Panc1 (cell line): ENCODE measurements around the gene IL16. TPM values are rescaled to one million over a fixed set of nuclear protein-coding genes. Genes with fewer than 3 reads are reported as not detected.

ENCODE experiments used
- ATAC-seq: fragments of 200-7000 bp; cut with Tn5 transposase; 2 replicates; pipeline ENCODE4 v1.9.1; 2020; ENCODE audit warnings: mild to moderate bottlenecking, moderate library complexity
- BruUV-seq: library from RNA; stranded (reverse); fragments of 400-500 nt; replicated peaks from 2 replicates; lab custom pipeline; 2021; lab: Mats Ljungman, UMichigan
- CTCF ChIA-PET: fragments of 300-600 bp; sonication (Branson Sonifier 250); formaldehyde crosslinking; loops from one replicate; lab custom pipeline; 2022; ENCODE audit warnings: antibody characterized with exemption; lab: Charles Lee
- POLR2A ChIA-PET: fragments of 300-600 bp; sonication (Branson Sonifier 250); formaldehyde crosslinking; loops from one replicate; lab custom pipeline; 2022; ENCODE audit warnings: antibody characterized with exemption; lab: Charles Lee
- DNase-seq: peaks from one replicate; pipeline ENCODE4 v3.0.0-alpha.2; 2010; ENCODE audit warnings: low read depth, low spot score
- H3K27ac ChIP-seq: 2 replicates; pipeline ENCODE4 v1.5.1; 2011; ENCODE audit warnings: mild to moderate bottlenecking, low read length, inconsistent platforms
- H3K27me3 ChIP-seq: fragments of 200-500 bp; sonication (Bioruptor generic); 2 replicates; pipeline ENCODE4 v1.6.0; 2014; ENCODE audit warnings: low read length, inconsistent platforms; ENCODE audit not compliant: control insufficient read depth, insufficient read depth
- H3K36me3 ChIP-seq: fragments of 200-500 bp; sonication (Bioruptor generic); 2 replicates; pipeline ENCODE4 v1.5.1; 2014; ENCODE audit warnings: inconsistent platforms, mild to moderate bottlenecking, low read length, moderate library complexity; ENCODE audit not compliant: control insufficient read depth, insufficient read depth
- H3K4me1 ChIP-seq: 2 replicates; pipeline ENCODE4 v1.5.1; 2011; ENCODE audit warnings: inconsistent platforms, mild to moderate bottlenecking, low read length, moderate library complexity; ENCODE audit not compliant: control insufficient read depth, insufficient read depth
- H3K4me3 ChIP-seq, 2 experiments: 2 replicates each; pipeline ENCODE4 v1.5.1; 2011 to 2012; ENCODE audit warnings: low read depth in 2 of 2, low read length in 2 of 2, mild to moderate bottlenecking in 2 of 2, inconsistent platforms in 1 of 2, moderate library complexity in 1 of 2
- H3K9me3 ChIP-seq: fragments of 200-500 bp; sonication (Bioruptor generic); 2 replicates; pipeline ENCODE4 v1.5.1; 2014; ENCODE audit warnings: low read depth, mild to moderate bottlenecking, inconsistent platforms, low read length, moderate library complexity; ENCODE audit not compliant: control insufficient read depth, insufficient read depth
- CTCF ChIP-seq: fragments of 450-650 bp; IDR thresholded peaks from 2 replicates; pipeline ENCODE4 v1.5.1; 2017; ENCODE audit warnings: mild to moderate bottlenecking
- POLR2AphosphoS5 ChIP-seq: IDR thresholded peaks from 2 replicates; pipeline ENCODE4 v1.6.1; 2012; ENCODE audit warnings: mild to moderate bottlenecking, low read depth, low read length, moderate library complexity
- REST ChIP-seq, 2 experiments: IDR thresholded peaks; 2 replicates each; pipeline ENCODE4 v1.6.1; 2011 to 2012; ENCODE audit warnings: low read depth in 2 of 2, control low read depth in 1 of 2, low read length in 1 of 2, mild to moderate bottlenecking in 1 of 2, moderate library complexity in 1 of 2; ENCODE audit not compliant: insufficient read depth in 1 of 2
- SIN3A ChIP-seq: IDR thresholded peaks from 2 replicates; pipeline ENCODE4 v1.6.1; 2012; ENCODE audit warnings: low read depth, mild to moderate bottlenecking, low read length, moderate library complexity, borderline replicate concordance; ENCODE audit not compliant: insufficient read depth
- TCF7L2 ChIP-seq: IDR thresholded peaks from 2 replicates; pipeline ENCODE4 v1.6.1; 2011; ENCODE audit warnings: mild to moderate bottlenecking, low read depth, low read length, inconsistent platforms
- in situ Hi-C: cut with HindIII; loops from 2 replicates; pipeline ENCODE4 v1.10.0; 2016; ENCODE audit warnings: low sequenced_read_pairs, low pct_unique_long_range_greater_than_20kb
- intact Hi-C: fragments of 100-400 bp; cut with micrococcal nuclease; formaldehyde crosslinking; loops from one replicate; pipeline ENCODE4 v1.10.0; 2022; ENCODE audit not compliant: unreplicated experiment
- total RNA-seq: library from RNA; stranded (reverse); gene quantifications from one replicate; pipeline ENCODE4 v1.2.1, GENCODE V29; 2021; ENCODE audit not compliant: unreplicated experiment

Gene IL16
- total RNA-seq, 1 experiment from 2014 or later = 1.0 TPM

- DNase-seq = no peak
- Histone ChIP-seq H3K9me3 (no peaks in the 10 kb centered on the region), H3K27me3 (no peaks in the 10 kb centered on the region), H3K27ac (no peak overlapping the region), H3K4me1 (no peaks in the 10 kb centered on the region), H3K36me3 (no peaks in the 10 kb centered on the region), H3K4me3 (no peak overlapping the region)
- ATAC-seq = no peak
- POLR2A ChIA-PET = no interaction called here
- CTCF ChIA-PET = no interaction called here
- intact Hi-C loops = no loop called here
- in situ Hi-C loops = no loop called here
- BruUV-seq = no TSS peak
- no peak for TF ChIP-seq SIN3A
Observed at GRCh38 chr15:81331600-81331999, 134.9 kb downstream of the IL16 start.

- no peaks in the 10 kb centered on the region for H3K27me3 ChIP-seq
- ChIA-PET POLR2A (no interaction called here), CTCF (no interaction called here)
- intact Hi-C loops = no loop called here
- DNase-seq (no peak), ATAC-seq (no peak)
- no peak overlapping the region for H3K4me3 ChIP-seq
- no peaks in the 10 kb centered on the region for H3K9me3 ChIP-seq
- no peaks in the 10 kb centered on the region for H3K4me1 ChIP-seq
- no peak overlapping the region for H3K27ac ChIP-seq
- TF ChIP-seq POLR2AphosphoS5 (no peak), CTCF (no peak), REST (IDR thresholded peaks at IDR 0.05; ENCODE audit: insufficient read depth in 1 of 2, low read depth in 2 of 2, low read length in 1 of 2) (no peak)
- no TSS peak for BruUV-seq
- in situ Hi-C loops = no loop called here
- no peaks in the 10 kb centered on the region for H3K36me3 ChIP-seq
Observed at GRCh38 chr15:81332326-81332725, 135.6 kb downstream of the IL16 start.

- TF ChIP-seq REST (IDR thresholded peaks at IDR 0.05; ENCODE audit: insufficient read depth in 1 of 2, low read depth in 2 of 2, low read length in 1 of 2) = no peak
- TF ChIP-seq SIN3A = no peak
- TF ChIP-seq CTCF = no peak
- TF ChIP-seq POLR2AphosphoS5 = no peak
- TF ChIP-seq TCF7L2 = no peak
- intact Hi-C loops = no loop called here
Observed at GRCh38 chr15:81333363-81333762, 136.7 kb downstream of the IL16 start.

More at GRCh38 chr15:81333363-81333762, 136.7 kb downstream of the IL16 start:
- Histone ChIP-seq H3K4me3 (no peak overlapping the region), H3K27me3 (no peaks in the 10 kb centered on the region), H3K4me1 (peaks cover under 1% of the 10 kb centered on the region; the same call in 1 of the 2 replicates), H3K36me3 (no peaks in the 10 kb centered on the region), H3K27ac (no peak overlapping the region), H3K9me3 (no peaks in the 10 kb centered on the region)
- in situ Hi-C loops = no loop called here
- BruUV-seq = no TSS peak
- ATAC-seq (no peak), DNase-seq (no peak)
- ChIA-PET CTCF (no interaction called here), POLR2A (no interaction called here)
